GM21526 (cell line): ENCODE results near the gene USP28.

Experiments used
- ATAC-seq: cut with Tn5 transposase; IDR thresholded peaks from one replicate; pipeline ENCODE4 v1.9.1; 2021; ENCODE audit warnings: moderate library complexity; ENCODE audit not compliant: unreplicated experiment, low FRiP score

The USP28 gene

GRCh38 chr11:113876798-113877669 is 1.7 kb upstream of the USP28 start:
- no peak for ATAC-seq

DNA sequence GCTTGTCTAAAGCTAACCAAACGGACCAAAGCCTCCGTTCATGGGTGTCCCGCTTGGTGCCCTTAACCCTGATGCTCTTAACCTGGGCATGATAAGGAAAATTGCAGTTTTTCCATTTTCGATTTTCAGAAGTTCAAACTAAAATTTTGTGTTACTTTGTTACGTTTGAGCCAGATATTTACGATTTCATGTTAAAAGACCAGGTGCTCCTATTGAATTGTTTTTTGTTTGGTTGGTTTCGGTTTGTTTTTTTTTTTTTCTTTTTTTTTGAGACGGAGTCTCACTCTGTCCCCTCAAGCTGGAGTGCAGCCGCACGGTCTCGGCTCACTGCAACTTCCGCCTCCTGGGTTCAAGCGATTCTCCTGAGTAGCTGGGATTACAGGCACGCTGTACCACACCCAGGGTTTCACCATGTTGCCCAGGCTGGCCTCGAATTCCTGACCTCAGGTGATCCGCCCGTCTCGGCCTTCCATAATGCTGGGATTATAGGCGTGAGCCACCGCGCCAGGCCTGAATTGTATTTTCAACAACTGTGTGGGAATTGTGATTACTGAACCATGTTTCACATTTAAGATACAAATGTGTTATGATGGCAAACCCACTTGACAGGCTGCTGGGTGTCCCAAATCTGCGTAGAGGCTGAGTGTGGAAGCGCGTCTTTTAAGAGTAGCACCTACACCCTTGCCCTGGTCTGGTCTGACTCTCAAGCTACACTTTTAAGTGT is 864 bp upstream of the USP28 start:
- no peak for ATAC-seq

GRCh38 chr11:113874581-113875233 is 665 bp downstream of the USP28 start:
- ATAC-seq, result peak; percentile 36

DNA sequence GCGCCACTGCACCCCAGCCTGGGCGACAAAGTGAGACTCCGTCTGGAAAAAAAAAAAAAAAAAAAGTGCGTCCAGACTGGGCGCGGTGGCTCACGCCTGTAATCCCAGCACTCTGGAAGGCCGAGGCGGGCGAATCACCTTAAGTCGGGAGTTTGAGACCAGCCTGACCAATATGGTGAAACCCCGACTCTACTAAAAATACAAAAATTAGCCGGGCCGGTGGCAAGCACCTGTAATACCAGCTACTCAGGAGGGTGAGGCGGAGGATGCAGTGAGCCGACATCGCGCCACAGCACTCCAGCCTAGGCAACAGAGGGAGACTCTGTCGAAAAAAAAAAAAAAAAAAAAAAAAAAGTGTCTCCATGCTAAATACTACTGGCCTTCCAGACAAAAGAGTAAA is 1.3 kb downstream of the USP28 start:
- no peak for ATAC-seq

GRCh38 chr11:113873236-113873626 is 2.1 kb downstream of the USP28 start:
- no peak for ATAC-seq

DNA sequence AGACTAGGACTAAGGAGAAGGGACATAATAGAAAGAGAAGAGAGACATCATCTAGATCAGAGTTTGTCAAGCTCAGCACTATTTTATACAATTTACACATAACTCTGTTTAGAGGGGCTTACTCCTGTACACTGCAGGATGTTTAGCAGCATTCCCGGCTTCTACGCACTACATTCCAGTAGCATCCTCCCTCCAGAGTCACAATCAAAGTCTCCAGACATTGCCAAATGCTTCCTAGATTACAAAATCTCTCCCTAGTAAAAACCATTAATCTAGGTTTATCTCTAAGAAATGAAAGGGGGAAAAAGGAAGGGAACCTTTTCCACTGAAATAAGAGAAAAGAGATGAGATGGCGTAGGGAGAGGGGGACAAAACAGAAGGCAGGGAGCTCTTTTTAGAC is 4.0 kb downstream of the USP28 start:
- ATAC-seq, result no peak

- ATAC-seq, result no peak
These were observed 7.4 kb downstream of the USP28 start for GRCh38 chr11:113867843-113868503.

DNA sequence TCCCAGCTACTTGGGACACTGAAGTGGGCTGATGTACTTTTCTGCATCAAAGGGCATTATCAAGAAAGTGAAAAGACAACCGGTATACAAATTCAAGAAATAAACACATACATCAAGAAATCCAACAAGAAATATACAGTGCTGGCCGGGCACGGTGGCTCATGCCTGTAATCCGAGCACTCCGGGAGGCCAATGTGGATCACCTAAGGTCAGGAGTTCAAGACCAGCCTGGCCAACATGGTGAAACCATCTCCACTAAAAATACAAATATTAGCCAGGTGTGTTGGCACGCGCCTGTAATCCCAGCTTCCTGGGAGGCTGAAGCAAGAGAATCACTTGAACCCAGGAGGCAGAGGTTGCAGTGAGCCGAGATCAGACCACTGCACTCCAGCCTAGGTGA is 9.5 kb downstream of the USP28 start:
- no peak for ATAC-seq

- ATAC-seq, result no peak
These were observed 11.0 kb downstream of the USP28 start for GRCh38 chr11:113864410-113864809.

GRCh38 chr11:113862435-113862834 is 12.9 kb downstream of the USP28 start:
- no peak for ATAC-seq

DNA sequence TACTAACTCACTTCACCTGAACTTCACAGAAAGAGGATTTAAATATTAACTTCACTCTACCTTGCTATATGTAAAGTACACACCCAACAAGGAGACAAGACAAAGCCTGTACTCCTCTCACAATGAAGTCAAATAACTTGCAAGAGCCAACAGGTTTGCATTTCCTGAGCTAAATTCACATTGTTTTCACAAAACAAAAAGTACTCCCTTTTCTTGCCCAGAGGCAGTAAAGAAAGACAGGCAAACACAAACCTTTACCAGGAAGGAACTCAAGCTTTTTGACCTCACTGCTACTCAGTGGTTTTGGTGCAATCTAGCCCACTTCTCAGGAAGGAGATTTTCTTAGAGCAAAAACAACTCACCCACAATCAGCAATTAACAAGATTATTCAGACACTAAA is 15.7 kb downstream of the USP28 start:
- ATAC-seq, result no peak

GRCh38 chr11:113856966-113857759 is 18.2 kb downstream of the USP28 start:
- ATAC-seq, result no peak

GRCh38 chr11:113855803-113856202 is 19.6 kb downstream of the USP28 start:
- ATAC-seq, result no peak

- no peak for ATAC-seq
These were observed 25.2 kb downstream of the USP28 start for GRCh38 chr11:113850188-113850587.

DNA sequence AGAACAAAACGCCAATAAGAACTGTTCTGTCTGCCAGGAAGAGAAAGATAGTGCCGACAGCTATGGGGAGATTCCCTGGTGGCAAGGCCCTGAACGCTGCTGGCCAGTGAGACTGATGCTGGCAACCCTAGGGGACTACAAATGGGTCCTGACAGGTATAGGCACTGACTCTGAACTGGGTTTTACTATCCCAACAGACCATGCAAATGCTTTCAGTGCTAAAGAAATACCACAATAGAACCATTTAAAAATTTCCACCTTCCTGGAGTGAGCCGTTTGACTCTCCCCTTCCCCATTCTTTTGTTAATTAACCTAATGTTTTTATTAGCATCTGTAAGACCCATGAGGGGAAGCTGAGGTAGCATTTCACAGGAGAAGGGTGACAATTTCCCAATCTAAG is 25.7 kb downstream of the USP28 start:
- ATAC-seq, result no peak

DNA sequence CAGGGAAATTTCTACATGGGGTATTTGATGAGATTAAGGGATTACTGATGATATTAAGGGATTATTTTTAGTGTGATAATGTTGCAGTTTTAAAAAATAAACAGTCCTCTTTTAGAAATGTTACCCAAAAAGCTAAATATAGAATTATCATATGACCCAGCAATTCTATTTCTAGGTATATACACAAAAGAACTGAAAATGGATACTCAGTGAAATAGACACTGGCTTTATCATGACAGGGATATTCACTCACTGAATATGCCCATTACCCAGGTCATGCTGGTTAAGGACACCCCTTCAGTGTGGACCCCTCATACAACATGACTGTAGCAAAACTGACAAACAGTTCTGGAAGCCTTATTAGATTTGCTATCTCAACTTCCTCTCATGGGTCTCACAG is 27.8 kb downstream of the USP28 start:
- no peak for ATAC-seq

- ATAC-seq, result no peak
These were observed 28.3 kb downstream of the USP28 start for GRCh38 chr11:113847111-113847510.

- no peak for ATAC-seq
These were observed 33.7 kb downstream of the USP28 start for GRCh38 chr11:113841691-113842090.

GRCh38 chr11:113840932-113841664 is 34.3 kb downstream of the USP28 start:
- ATAC-seq, result no peak
